GM12865 (cell line): ENCODE data around the gene IFITM2.
A peak's percentile ranks its signal among the peaks of the same experiment; 100 is the strongest.
"Not testable (repeated sequence)": the region's sequence is repeated elsewhere in the genome, so short reads cannot be mapped to it uniquely, and the experiment has no call there.

Experiments
- DNase-seq: peaks from one replicate; pipeline ENCODE4 v3.0.0; 2010; ENCODE audit warnings: low read depth
- H3K4me3 ChIP-seq: 2 replicates; pipeline ENCODE4 v1.5.1; 2011; ENCODE audit warnings: mild to moderate bottlenecking, low read depth, low read length, control low read depth
- TF ChIP-seq, protein P1 (sequence below): IDR thresholded peaks from 2 replicates; pipeline ENCODE4 v1.5.1; 2011; ENCODE audit warnings: low read length, control low read depth, low read depth, inconsistent platforms; ENCODE audit not compliant: insufficient read depth; ENCODE audit errors: missing control alignments

IFITM2 gene

GRCh38 chr11:316031-316701 is 8.6 kb downstream of the IFITM2 start:
- TF ChIP-seq, protein P1, sequence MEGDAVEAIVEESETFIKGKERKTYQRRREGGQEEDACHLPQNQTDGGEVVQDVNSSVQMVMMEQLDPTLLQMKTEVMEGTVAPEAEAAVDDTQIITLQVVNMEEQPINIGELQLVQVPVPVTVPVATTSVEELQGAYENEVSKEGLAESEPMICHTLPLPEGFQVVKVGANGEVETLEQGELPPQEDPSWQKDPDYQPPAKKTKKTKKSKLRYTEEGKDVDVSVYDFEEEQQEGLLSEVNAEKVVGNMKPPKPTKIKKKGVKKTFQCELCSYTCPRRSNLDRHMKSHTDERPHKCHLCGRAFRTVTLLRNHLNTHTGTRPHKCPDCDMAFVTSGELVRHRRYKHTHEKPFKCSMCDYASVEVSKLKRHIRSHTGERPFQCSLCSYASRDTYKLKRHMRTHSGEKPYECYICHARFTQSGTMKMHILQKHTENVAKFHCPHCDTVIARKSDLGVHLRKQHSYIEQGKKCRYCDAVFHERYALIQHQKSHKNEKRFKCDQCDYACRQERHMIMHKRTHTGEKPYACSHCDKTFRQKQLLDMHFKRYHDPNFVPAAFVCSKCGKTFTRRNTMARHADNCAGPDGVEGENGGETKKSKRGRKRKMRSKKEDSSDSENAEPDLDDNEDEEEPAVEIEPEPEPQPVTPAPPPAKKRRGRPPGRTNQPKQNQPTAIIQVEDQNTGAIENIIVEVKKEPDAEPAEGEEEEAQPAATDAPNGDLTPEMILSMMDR = no peak
- peak; percentile 10 for DNase-seq
- peak overlapping the region; percentile 74 for H3K4me3 ChIP-seq

DNA sequence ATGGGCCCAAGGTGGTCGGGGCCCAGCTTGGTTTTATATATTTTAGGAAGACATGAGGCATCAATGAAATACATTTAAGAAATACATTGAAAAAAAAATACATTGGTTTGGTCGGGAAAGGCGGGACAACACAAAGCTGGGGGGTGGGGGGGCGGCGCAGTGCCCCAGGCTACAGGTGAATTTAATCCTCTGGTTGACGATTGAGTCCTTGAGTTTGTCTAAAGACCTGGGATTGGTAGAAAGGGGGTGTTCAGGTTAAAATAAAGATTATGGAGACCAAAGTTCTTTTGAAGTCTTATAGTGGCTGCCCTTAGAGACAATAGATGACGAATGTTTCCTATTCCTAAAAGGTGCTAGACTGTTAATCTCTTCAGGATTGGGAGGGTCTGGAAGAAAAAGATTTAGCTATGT is 9.3 kb downstream of the IFITM2 start:
- peak overlapping the region; percentile 74 for H3K4me3 ChIP-seq
- TF ChIP-seq, protein P1 = no peak
- DNase-seq = no peak

DNA sequence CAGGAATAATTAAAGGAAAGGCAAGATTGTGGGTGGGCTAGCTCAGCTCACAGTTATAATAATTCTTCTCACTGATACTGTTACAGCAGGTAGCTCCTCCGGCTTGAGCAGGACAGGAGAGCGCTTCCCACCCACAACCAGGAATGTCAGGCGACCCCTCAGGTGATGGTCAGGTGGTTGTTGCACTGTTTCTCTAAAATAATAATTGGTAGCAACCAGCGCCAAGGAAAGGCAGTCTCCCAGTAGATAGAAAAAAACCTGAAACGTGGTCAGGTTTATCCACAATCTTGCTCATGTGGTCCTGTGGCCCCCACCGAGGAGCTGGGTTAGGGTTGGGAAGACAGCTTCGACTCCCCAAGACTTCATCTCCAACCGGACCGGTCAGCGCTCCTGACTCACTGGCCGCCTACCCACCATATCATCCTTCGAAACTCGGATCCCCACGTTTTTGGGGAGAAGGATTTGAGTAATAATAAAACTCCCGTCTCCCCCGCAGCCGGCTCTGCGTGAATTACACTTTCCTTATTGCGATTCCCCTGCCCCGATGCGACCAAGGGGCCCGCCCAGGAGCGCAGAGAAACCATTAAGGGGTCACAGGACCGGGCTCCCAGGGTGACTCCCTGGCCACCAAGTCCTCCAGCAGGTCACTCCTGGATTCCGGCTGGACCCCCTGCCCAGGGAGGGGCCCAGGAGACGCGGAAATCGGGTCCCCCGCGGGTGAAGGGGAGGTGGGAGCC is 10.2 kb downstream of the IFITM2 start:
- H3K4me3 ChIP-seq = peak overlapping the region; percentile 27; the same call in 1 of the 2 replicates
- not testable (repeated sequence) for DNase-seq

DNA sequence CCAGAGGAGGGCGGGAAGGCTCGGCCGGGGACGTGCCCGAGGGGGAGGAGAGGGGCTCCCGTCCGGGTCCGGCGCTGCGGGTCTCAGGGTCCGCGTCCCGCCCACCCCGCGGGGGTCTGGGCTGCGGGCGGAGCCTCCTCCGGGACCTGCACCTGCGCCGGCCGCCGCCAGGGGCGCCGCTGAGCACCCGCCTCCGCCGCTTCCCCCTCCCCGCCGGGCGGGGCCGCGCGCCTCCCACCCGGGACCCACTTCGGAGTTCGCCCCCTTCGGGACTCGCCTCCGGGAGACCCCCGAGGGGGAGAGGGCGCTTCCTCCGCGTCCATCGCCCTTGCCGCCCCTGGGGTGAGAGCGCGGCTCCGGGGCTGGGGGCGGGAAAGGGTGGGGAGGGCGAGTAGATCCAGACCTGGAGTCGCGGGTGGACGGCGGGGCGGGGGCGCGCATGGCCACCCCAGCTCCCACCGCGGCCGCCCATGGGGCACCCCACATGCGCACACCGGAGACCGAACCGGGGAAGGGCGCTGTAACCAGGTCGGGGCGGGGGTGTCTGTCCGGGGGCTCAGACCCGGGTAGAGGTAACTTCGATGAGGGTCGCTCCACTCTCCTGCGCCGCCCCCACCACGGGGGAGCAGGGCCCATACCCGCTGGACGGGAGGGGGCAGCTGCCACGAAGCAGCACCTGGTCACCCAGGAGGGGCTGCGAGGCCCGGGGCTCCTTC is 10.9 kb downstream of the IFITM2 start:
- not testable (repeated sequence) for DNase-seq
- peak overlapping the region; percentile 49 for H3K4me3 ChIP-seq

DNA sequence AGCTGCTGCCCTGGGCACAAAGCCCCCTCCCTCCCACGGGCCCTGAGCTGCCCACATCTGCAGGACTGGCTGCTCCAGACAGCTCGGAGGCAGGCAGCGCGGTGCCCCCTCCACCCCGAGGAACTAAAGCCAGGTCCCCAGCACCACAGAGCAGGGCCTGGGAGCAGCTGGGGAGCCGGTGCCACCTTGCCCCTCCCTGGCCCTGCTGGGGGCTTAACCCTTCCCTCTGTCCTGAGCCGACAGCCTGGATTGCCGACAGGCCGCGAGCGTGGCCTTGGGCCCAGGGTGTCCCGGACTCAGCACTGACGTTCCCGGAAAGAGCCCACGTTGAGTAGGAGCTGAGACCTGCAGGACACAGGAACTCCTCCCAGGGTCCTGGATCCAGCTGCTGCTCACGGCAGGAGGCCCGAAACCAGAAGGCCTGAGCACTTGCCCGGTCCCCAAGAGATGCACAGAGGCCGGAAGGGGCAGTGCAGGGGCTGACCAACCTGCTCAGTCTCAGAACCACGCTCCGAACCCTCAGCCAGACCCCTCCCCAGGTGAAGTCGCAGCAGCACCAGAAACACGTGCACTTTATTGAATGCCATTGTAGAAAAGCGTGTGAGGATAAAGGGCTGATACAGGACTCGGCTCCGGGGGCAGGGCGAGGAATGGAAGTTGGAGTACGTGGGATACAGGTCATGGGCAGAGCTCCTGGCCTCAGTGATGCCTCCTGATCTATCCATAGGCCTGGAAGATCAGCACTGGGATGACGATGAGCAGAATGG is 11.7 kb downstream of the IFITM2 start:
- DNase-seq = not testable (repeated sequence)
- H3K4me3 ChIP-seq = peak overlapping the region; percentile 49

- H3K4me3 ChIP-seq, DNase-seq: not testable (repeated sequence)
These were observed 12.3 kb downstream of the IFITM2 start for GRCh38 chr11:319888-320273.

DNA sequence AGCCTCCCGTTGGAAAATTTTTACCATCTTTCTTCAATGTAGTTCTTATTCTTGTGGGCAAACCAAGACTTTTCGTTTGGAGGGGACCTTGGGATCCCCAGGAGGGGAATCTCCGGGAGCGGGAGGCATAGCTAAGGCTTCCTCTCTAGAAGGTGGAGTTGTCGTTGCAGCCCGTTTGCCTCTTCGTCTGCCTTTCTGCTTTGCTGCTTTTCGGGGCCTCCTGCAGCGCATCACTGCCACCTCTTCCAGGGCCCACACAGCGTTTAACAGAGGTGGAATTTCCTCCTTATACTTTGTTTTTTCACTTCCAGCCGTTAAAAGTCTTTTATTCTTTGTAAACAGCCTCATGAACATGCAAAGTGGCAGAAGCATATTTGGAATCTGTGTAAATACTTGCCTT is 16.5 kb downstream of the IFITM2 start:
- DNase-seq = no peak
- TF ChIP-seq, protein P1 = no peak
- H3K4me3 ChIP-seq = no peak overlapping the region

DNA sequence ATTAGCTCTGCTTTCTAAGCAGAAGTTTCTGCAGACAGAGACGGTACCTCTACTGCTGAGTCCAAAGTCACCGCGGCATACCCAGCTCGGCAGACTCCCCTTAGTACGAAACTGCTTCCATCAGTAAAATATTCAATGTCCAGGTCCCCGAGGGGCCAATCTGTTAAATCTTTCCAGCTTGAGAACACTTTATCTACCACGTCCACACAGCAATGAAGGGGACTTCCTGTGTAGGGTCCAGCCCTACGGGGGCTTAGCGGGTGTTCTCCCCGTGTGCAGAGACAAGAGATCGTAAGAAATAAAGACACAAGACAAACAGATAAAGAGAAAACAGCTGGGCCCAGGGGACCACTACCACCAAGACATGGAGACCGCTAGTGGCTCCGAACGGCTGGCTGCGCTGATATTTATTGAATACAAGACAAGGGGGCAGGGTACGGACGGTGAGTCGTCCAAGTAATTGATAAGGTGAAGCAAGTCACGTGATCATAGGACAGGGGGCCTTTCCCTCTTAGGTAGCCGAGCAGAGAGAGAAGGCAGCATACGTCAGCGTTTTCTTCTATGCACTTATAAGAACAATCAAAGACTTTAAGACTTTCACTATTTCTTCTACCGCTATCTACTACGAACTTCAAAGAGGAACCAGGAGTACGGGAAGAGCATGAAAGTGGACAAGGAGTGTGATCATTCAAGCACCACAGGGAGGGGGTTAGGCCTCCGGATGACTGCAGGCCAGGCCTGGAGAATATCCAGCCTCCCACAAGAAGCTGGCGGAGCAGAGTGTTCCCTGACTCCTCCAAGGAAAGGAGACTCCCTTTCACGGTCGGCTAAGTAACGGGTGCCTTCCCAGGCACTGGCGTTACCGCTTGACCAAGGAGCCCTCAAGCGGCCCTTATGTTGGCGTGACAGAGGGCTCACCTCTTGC is 17.2 kb downstream of the IFITM2 start:
- DNase-seq, H3K4me3 ChIP-seq: not testable (repeated sequence)
